GM23248 (cell line): Measurements from ENCODE around the gene PIK3CG. TPM values are rescaled to one million over a fixed set of nuclear protein-coding genes. Genes with fewer than 3 reads are reported as not detected.

ENCODE experiments used
- DNase-seq: peaks from one replicate; pipeline ENCODE4 v3.0.0-alpha.2; 2015
- H2AFZ ChIP-seq: fragments of 200-600 bp; sonication (generic); 2 replicates; pipeline ENCODE4 v1.6.1; 2016; ENCODE audit warnings: antibody characterized with exemption
- H3F3A ChIP-seq: fragments of 200-600 bp; sonication (generic); 2 replicates; pipeline ENCODE4 v1.6.1; 2016; ENCODE audit warnings: mild to moderate bottlenecking, antibody characterized with exemption, mixed run types; ENCODE audit not compliant: insufficient read depth
- H3K27ac ChIP-seq: fragments of 200-600 bp; sonication (generic); 2 replicates; pipeline ENCODE4 v1.5.1; 2016; ENCODE audit warnings: mild to moderate bottlenecking
- H3K27me3 ChIP-seq: fragments of 200-600 bp; sonication (generic); replicated peaks from 2 replicates; pipeline ENCODE4 v1.6.1; 2016; ENCODE audit warnings: mild to moderate bottlenecking; ENCODE audit not compliant: insufficient read depth
- H3K36me3 ChIP-seq: fragments of 200-600 bp; sonication (generic); 2 replicates; pipeline ENCODE4 v1.6.1; 2016; ENCODE audit warnings: low read depth, mild to moderate bottlenecking
- H3K4me1 ChIP-seq: fragments of 200-600 bp; sonication (generic); 2 replicates; pipeline ENCODE4 v1.6.1; 2016; ENCODE audit warnings: mild to moderate bottlenecking; ENCODE audit not compliant: insufficient read depth
- H3K4me2 ChIP-seq: fragments of 200-600 bp; sonication (generic); one replicate; pipeline ENCODE4 v1.6.1; 2016; ENCODE audit warnings: mild to moderate bottlenecking; ENCODE audit not compliant: unreplicated experiment
- H3K4me3 ChIP-seq: fragments of 200-600 bp; sonication (generic); 2 replicates; pipeline ENCODE4 v1.5.1; 2016; ENCODE audit warnings: mild to moderate bottlenecking
- H3K79me2 ChIP-seq: fragments of 200-600 bp; sonication (generic); 2 replicates; pipeline ENCODE4 v1.6.1; 2016; ENCODE audit warnings: mild to moderate bottlenecking; ENCODE audit not compliant: insufficient read depth
- H3K9ac ChIP-seq: fragments of 200-600 bp; sonication (generic); 2 replicates; pipeline ENCODE4 v1.6.1; 2016; ENCODE audit warnings: mild to moderate bottlenecking
- H3K9me2 ChIP-seq: fragments of 200-600 bp; sonication (generic); 2 replicates; pipeline ENCODE4 v1.6.1; 2016; ENCODE audit warnings: mixed run types, mild to moderate bottlenecking, moderate library complexity; ENCODE audit not compliant: insufficient read depth
- H3K9me3 ChIP-seq: fragments of 200-600 bp; sonication (generic); one replicate; pipeline ENCODE4 v1.6.1; 2017; ENCODE audit warnings: low read depth
- H4K20me1 ChIP-seq: fragments of 200-600 bp; sonication (generic); 2 replicates; pipeline ENCODE4 v1.6.0; 2016; ENCODE audit not compliant: insufficient read depth
- EZH2 ChIP-seq: fragments of 200-600 bp; sonication (generic); IDR thresholded peaks from 2 replicates; pipeline ENCODE4 v1.6.1; 2018; ENCODE audit warnings: antibody characterized with exemption, mild to moderate bottlenecking; ENCODE audit not compliant: insufficient read depth, poor library complexity, severe bottlenecking
- EZH2phosphoT487 ChIP-seq: fragments of 200-600 bp; sonication (generic); IDR thresholded peaks from 2 replicates; pipeline ENCODE4 v1.6.1; 2018; ENCODE audit warnings: antibody characterized with exemption, moderate library complexity, mild to moderate bottlenecking, low read depth; ENCODE audit not compliant: insufficient read depth
- WGBS, 2 experiments: methylation state at CpG; one replicate each; pipeline ENCODE4 v1.1.6; 2015 to 2017; ENCODE audit warnings: low lambda C conversion rate in 2 of 2, low coverage in 1 of 2; ENCODE audit errors: missing lambda C conversion rate in 2 of 2; 5-methylcytosine and 5-hydroxymethylcytosine counted together
- in situ Hi-C: fragments of 300-500 bp; cut with MboI; formaldehyde crosslinking; loops from 2 replicates; pipeline ENCODE4 v1.15.0; 2020
- polyA plus RNA-seq: library from polyadenylated mRNA; unstranded; fragments of >200 nt; fragmentation: Nextera tagmentation; extraction: Ambion mirVana; gene quantifications from 2 replicates; pipeline ENCODE4 v1.2.1, GENCODE V29; 2016
- total RNA-seq: library from RNA; depleted of rRNA; stranded (reverse); fragments of >200 nt; shearing (Covaris generic); gene quantifications from 2 replicates; pipeline ENCODE4 v1.2.3, GENCODE V29; 2014

The PIK3CG gene
- total and polyA plus RNA-seq, 2 experiments from 2014 or later = not detected

DNA sequence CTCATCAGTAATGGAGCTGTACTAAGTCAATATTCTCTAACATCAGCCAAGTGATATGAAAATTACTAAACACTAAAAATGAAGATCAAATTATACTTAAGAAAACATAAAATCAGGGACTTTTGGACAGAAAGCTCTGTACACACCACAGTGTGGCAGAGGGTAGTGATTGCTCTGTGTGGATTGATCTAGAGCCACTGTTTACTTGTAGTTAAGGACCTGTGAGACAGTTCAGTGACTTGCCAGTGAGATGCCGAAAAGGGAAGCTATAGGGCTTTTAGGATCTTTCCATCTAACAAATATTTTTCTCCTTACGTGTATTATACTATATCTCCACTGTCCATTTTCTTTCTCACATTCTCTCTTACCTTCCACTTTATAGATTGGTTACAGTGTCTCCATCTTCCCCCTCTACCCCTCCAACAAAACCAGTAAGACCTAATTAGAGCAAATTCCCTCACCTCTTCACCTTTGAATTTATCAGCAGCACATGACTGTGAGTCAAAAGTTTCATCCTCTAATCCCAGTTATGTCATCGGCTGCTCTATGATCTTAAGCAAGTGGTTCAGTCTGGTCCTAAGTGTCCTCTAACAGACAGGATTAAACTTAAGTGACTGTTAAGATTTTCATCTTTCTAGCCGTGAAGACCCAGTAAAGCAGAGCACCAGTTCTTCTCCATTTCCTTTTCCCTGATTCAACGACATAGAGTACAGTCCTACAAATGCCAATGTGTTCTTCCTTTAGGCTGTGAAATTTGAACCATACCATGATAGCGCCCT is 6.9 kb downstream of the PIK3CG start:
- Histone ChIP-seq H4K20me1 (no peaks in the 10 kb centered on the region), H3K4me3 (no peak overlapping the region), H3K4me2 (no peak overlapping the region), H3K79me2 (no peaks in the 10 kb centered on the region), H3K27ac (no peak overlapping the region), H2AFZ (no peak overlapping the region), H3K27me3 (no peaks in the 10 kb centered on the region), H3K9ac (no peak overlapping the region), H3F3A (no peaks in the 10 kb centered on the region), H3K9me2 (no peaks in the 10 kb centered on the region), H3K9me3 (no peaks in the 10 kb centered on the region), H3K4me1 (no peaks in the 10 kb centered on the region), H3K36me3 (no peaks in the 10 kb centered on the region)
- WGBS, 2 experiments = 90 to 93% methylated on average over 6 of the region's 6 CpGs
- no peak for DNase-seq
- in situ Hi-C loops = no loop called here
- TF ChIP-seq EZH2 (no peak), EZH2phosphoT487 (no peak)

DNA sequence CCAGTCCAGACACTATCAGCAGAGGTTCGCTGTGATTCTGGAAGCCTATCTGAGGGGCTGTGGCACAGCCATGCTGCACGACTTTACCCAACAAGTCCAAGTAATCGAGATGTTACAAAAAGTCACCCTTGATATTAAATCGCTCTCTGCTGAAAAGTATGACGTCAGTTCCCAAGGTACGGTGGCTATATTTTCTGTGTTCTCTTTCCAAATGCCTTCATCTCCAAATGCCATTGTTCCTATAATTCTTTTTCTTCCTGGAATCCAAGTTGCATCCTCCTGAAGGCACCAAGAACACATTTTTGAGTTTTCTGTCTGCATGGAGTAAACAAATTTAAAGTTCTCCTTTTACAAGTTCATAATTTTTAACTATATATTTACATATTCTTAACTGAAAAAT is 7.7 kb downstream of the PIK3CG start:
- Histone ChIP-seq H3K4me1 (no peaks in the 10 kb centered on the region), H3K4me2 (no peak overlapping the region), H3K27ac (no peak overlapping the region), H3K27me3 (no peaks in the 10 kb centered on the region), H3K79me2 (no peaks in the 10 kb centered on the region), H3K9me3 (no peaks in the 10 kb centered on the region), H3K9me2 (no peaks in the 10 kb centered on the region), H3K9ac (no peak overlapping the region), H3K36me3 (no peaks in the 10 kb centered on the region), H3K4me3 (no peak overlapping the region), H2AFZ (no peak overlapping the region), H3F3A (no peaks in the 10 kb centered on the region), H4K20me1 (no peaks in the 10 kb centered on the region)
- no peak for DNase-seq
- 94% methylated on average over 6 of the region's 6 CpGs for WGBS, 2 experiments
- in situ Hi-C loops = no loop called here
- TF ChIP-seq EZH2 = no peak
- TF ChIP-seq EZH2phosphoT487 = no peak

DNA sequence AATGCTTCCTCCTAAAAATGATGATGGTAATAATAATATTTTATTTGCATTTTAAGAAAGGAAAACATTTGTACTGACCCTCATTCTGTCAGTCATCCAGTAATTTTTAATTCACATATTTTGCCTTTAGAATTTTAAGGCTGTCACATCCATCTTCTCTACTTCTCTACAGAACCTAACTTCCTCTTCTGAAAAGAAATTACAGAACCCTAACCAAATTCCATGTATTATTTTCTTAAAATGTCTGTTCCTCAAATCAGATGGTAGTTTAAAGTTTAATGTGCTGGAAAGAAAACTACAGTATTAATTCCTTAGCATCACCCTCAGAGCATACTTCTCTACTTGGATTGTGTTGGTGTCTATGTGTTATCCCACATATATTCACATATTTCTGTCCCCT is 9.0 kb downstream of the PIK3CG start:
- Histone ChIP-seq H3K4me3 (no peak overlapping the region), H3K27me3 (no peaks in the 10 kb centered on the region), H3K27ac (no peak overlapping the region), H3F3A (no peaks in the 10 kb centered on the region), H3K79me2 (no peaks in the 10 kb centered on the region), H3K9ac (no peak overlapping the region), H4K20me1 (no peaks in the 10 kb centered on the region), H3K4me2 (no peak overlapping the region), H3K9me3 (no peaks in the 10 kb centered on the region), H3K4me1 (no peaks in the 10 kb centered on the region), H2AFZ (no peak overlapping the region), H3K9me2 (no peaks in the 10 kb centered on the region), H3K36me3 (no peaks in the 10 kb centered on the region)
- no peak for TF ChIP-seq EZH2phosphoT487
- TF ChIP-seq EZH2 = no peak
- no peak for DNase-seq
- in situ Hi-C loops = no loop called here

DNA sequence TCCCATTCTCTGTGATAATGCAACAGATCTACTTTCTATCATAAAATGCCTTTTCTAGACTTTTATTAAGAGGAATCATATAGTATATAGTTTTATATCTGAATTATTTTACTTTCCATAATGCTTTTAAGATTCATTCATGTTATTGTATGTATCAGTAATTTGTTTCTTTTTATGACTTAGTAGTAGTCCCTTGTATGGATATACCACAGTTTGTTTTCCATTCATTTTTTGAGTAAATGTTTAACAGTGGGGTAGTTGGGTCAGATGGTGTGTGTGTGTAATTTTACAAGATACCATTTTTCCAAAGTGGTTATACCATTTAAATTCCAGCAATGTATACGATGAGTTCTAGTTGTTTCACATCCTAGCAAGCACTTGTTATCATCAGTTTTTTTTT is 10.4 kb downstream of the PIK3CG start:
- Histone ChIP-seq H3K79me2 (no peaks in the 10 kb centered on the region), H3K4me3 (no peak overlapping the region), H3K27ac (no peak overlapping the region), H4K20me1 (no peaks in the 10 kb centered on the region), H3K4me2 (no peak overlapping the region), H3K4me1 (no peaks in the 10 kb centered on the region), H2AFZ (no peak overlapping the region), H3K27me3 (0 out of 2 replicates have a peak, but pooled peaks cover 3% of the 10 kb centered on the region), H3K9me3 (no peaks in the 10 kb centered on the region), H3K9me2 (no peaks in the 10 kb centered on the region), H3F3A (no peaks in the 10 kb centered on the region), H3K9ac (no peak overlapping the region), H3K36me3 (no peaks in the 10 kb centered on the region)
- no peak for DNase-seq
- 52 to 61% methylated on average over 1 of the region's 1 CpG for WGBS, 2 experiments
- in situ Hi-C loops = no loop called here
- no peak for TF ChIP-seq EZH2
- no peak for TF ChIP-seq EZH2phosphoT487
